ENCODE results near the gene IGF2BP1.

IGF2BP1 gene

DNA sequence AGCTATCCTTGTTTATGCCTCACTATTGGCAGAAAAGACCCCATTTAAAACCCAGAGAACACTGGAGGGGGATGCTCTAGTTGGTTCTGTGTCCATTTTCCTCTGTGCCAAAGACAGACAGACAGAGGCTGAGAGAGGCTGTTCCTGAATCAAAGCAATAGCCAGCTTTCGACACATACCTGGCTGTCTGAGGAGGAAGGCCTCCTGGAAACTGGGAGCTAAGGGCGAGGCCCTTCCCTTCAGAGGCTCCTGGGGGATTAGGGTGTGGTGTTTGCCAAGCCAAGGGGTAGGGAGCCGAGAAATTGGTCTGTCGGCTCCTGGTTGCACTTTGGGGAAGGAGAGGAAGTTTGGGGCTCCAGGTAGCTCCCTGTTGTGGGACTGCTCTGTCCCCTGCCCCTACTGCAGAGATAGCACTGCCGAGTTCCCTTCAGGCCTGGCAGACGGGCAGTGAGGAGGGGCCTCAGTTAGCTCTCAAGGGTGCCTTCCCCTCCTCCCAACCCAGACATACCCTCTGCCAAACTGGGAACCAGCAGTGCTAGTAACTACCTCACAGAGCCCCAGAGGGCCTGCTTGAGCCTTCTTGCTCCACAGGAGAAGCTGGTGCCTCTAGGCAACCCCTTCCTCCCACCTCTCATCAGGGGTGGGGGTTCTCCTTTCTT is 56.1 kb downstream of the IGF2BP1 start:
- no peaks in the 10 kb centered on the region for H3K36me3 ChIP-seq

DNA sequence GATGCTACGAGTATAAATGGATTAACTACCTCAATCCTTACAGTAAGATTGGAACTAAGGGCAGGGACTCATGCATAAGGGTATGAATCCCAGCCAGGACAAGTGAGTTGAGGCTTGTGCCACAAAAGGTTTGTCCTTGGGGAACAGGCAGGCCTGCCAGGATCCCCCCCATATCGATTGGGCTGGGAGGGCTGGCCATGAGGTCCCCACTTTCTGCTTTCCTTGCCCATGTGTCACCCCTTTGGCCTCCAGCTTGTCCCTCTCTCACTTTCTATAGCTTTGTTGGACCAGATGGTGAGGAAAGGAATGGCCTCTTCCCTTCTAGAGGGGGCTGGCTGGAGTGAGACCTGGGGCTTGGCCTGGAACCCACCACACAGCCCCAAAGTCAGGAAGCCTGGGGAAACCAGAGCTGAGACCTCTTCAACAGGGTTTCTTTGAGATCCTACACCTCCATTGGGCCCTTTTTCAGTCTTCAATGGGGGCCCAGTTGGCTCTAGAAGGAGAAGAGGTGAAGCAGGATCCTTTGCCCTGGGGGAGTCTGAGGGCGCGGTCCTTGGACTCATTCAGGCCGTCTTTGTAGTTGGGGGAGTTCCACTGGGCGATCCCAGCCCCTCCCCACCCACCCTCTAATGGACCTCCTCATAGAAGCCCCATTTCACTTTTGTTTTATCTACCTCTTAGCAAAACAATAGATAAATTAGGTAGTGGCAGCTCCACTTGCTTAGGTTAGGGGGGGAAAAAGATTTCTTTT is 57.3 kb downstream of the IGF2BP1 start:
- H3K4me3 ChIP-seq (ENCODE audit: low read depth in 1 of 2, low read length in 1 of 2): no peak overlapping the region
- no peaks in the 10 kb centered on the region for H3K36me3 ChIP-seq
- no peaks in the 10 kb centered on the region for H3K4me1 ChIP-seq (ENCODE audit: control insufficient read depth in 1 of 2, insufficient read depth in 1 of 2, low read depth in 1 of 2, low read length in 1 of 2)
- H3K9me3 ChIP-seq: no peaks in the 10 kb centered on the region
- TF ChIP-seq, protein P1, sequence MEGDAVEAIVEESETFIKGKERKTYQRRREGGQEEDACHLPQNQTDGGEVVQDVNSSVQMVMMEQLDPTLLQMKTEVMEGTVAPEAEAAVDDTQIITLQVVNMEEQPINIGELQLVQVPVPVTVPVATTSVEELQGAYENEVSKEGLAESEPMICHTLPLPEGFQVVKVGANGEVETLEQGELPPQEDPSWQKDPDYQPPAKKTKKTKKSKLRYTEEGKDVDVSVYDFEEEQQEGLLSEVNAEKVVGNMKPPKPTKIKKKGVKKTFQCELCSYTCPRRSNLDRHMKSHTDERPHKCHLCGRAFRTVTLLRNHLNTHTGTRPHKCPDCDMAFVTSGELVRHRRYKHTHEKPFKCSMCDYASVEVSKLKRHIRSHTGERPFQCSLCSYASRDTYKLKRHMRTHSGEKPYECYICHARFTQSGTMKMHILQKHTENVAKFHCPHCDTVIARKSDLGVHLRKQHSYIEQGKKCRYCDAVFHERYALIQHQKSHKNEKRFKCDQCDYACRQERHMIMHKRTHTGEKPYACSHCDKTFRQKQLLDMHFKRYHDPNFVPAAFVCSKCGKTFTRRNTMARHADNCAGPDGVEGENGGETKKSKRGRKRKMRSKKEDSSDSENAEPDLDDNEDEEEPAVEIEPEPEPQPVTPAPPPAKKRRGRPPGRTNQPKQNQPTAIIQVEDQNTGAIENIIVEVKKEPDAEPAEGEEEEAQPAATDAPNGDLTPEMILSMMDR (IDR thresholded peaks at IDR 0.05): no peak
- no peak overlapping the region for H3K27ac ChIP-seq
- peaks cover 26% of the 10 kb centered on the region for H3K27me3 ChIP-seq

More for the DNA sequence above, 56.1 kb downstream of the IGF2BP1 start:
- Histone ChIP-seq H3K4me3 (ENCODE audit: low read depth in 1 of 2, low read length in 1 of 2) (no peak overlapping the region), H3K27me3 (peaks cover 17% of the 10 kb centered on the region), H3K27ac (no peak overlapping the region), H3K4me1 (ENCODE audit: control insufficient read depth in 1 of 2, insufficient read depth in 1 of 2, low read depth in 1 of 2, low read length in 1 of 2) (no peaks in the 10 kb centered on the region), H3K9me3 (no peaks in the 10 kb centered on the region)
- TF ChIP-seq, protein P1 (IDR thresholded peaks at IDR 0.05): no peak

DNA sequence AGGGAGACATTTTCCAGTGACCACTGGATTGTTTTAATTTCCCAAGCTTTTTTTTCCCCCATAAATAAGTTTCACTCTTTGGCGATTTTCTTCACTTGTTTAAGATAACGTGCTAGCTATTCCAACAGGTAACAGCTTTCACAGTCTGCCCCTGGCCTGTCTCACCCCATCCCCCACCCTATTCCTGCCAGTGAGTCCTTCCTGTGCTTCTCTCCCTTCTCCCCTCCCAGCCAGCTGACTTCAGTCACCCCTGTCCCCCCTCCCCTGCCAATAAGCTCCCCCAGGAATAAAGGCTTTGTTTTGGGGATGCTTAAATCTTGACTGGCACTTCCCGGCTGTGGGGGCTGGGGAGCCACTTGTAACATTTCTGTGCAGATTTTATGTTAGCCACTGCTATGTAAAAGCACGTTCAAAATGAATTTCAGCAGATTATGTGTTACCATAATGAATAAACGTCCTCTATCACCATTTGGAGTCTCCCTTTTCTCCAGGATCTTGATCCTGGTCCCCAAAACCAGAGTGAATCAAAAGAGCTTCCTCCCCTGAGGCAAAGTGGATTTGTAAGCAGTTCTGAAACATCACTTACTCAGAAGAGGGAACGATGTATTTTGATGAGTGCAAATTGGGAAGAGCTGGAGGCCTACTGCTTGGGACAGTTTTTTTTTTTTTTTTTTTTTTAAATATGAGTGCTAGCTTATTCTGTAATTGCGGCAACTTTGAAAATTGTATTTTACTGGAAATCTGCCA is 58.2 kb downstream of the IGF2BP1 start:
- Histone ChIP-seq H3K27me3 (peaks cover 26% of the 10 kb centered on the region), H3K9me3 (no peaks in the 10 kb centered on the region), H3K27ac (no peak overlapping the region), H3K36me3 (no peaks in the 10 kb centered on the region), H3K4me1 (ENCODE audit: control insufficient read depth in 1 of 2, insufficient read depth in 1 of 2, low read depth in 1 of 2, low read length in 1 of 2) (no peaks in the 10 kb centered on the region), H3K4me3 (ENCODE audit: low read depth in 1 of 2, low read length in 1 of 2) (no peak overlapping the region)
- TF ChIP-seq, protein P1 (IDR thresholded peaks at IDR 0.05): no peak

DNA sequence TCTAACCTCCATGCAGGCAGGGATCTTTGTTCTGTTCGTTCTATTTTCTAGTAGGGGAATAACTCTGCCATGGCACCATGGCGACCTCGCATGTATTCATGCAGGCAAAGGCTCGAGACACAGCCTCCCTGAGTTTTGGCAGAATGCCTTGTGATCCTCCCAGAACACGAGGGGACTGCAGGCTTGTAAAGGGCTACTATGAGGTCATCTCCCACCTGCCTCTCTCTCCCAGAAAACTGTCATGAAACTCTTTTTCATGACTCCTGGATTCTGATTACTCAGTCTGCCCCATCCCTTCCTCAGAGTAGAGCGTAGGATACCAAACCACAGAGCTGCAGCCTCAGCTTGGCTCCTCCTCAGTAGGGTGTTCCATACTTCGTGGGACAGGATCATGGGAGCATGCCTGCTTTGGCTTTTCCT is 64.3 kb downstream of the IGF2BP1 start:
- no peaks in the 10 kb centered on the region for H3K9me3 ChIP-seq
- no peak overlapping the region for H3K4me3 ChIP-seq (ENCODE audit: low read depth in 1 of 2, low read length in 1 of 2)
- H3K4me1 ChIP-seq (ENCODE audit: control insufficient read depth in 1 of 2, insufficient read depth in 1 of 2, low read depth in 1 of 2, low read length in 1 of 2): no peaks in the 10 kb centered on the region
- TF ChIP-seq, protein P1 (IDR thresholded peaks at IDR 0.05): no peak
- H3K27ac ChIP-seq: no peak overlapping the region
- H3K27me3 ChIP-seq: peaks cover 25% of the 10 kb centered on the region
- no peaks in the 10 kb centered on the region for H3K36me3 ChIP-seq

DNA sequence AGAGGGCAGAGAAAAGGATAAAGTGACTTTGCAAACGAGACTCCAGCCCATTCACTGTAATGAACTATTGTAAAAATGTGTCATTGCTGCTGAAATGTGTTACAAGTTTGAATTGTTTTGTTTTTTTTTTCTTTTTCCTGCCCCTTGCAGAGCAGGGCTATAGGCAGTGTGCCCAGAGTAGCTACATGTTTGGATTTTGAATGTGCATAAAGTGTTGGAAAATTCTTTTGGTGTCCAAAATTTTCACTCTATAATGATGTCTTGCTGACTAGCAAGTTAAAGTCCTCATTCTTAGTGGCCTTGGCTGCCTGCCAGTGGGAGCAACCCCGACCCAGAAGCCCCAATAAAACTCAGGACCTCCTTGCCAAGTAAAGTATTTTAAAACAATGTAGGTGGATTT is 66.5 kb downstream of the IGF2BP1 start:
- TF ChIP-seq, protein P1 (IDR thresholded peaks at IDR 0.05): no peak
- no peak overlapping the region for H3K27ac ChIP-seq
- no peaks in the 10 kb centered on the region for H3K4me1 ChIP-seq (ENCODE audit: control insufficient read depth in 1 of 2, insufficient read depth in 1 of 2, low read depth in 1 of 2, low read length in 1 of 2)
- H3K27me3 ChIP-seq: peaks cover 18% of the 10 kb centered on the region
- no peak overlapping the region for H3K4me3 ChIP-seq (ENCODE audit: low read depth in 1 of 2, low read length in 1 of 2)
- H3K9me3 ChIP-seq: no peaks in the 10 kb centered on the region
- no peaks in the 10 kb centered on the region for H3K36me3 ChIP-seq
